Measurements from ENCODE around the gene SPPL3. TPM values are rescaled to one million over a fixed set of nuclear protein-coding genes. Genes with fewer than 3 reads are reported as not detected.

Gene SPPL3
- total and polyA plus RNA-seq, 2 experiments from 2014 or later = 10.9 to 27.8 TPM

GRCh38 chr12:120932956-120933526 lies 28.9 kb upstream of the SPPL3 start:
- H4K20me1 ChIP-seq (replicated peaks; ENCODE audit: insufficient read depth) = no peaks in the 10 kb centered on the region
- H3K4me3 Mint-ChIP-seq = no peak overlapping the region
- no peak overlapping the region for H3K27ac ChIP-seq (ENCODE audit: low read depth)

More at GRCh38 chr12:120932956-120933526, 28.9 kb upstream of the SPPL3 start:
- Histone ChIP-seq H3K4me1 (ENCODE audit: insufficient read depth) (0 out of 2 replicates have a peak, but pooled peaks cover 4% of the 10 kb centered on the region), H3K9me2 (ENCODE audit: insufficient read depth) (no peaks in the 10 kb centered on the region), H3K4me3 (no peak overlapping the region), H3K79me2 (replicated peaks; ENCODE audit: insufficient read depth) (no peaks in the 10 kb centered on the region), H3F3A (replicated peaks; ENCODE audit: low read depth) (no peaks in the 10 kb centered on the region), H3K36me3 (ENCODE audit: insufficient read depth) (no peaks in the 10 kb centered on the region), H2AFZ (no peak overlapping the region), H3K27me3 (ENCODE audit: insufficient read depth) (no peaks in the 10 kb centered on the region), H3K4me2 (no peak overlapping the region)
- H3K4me1 Mint-ChIP-seq = peaks cover 8% of the 10 kb centered on the region; the same call in 2 of the 3 replicates
- no peak for TF ChIP-seq CTCF (conservative IDR thresholded peaks at IDR 0.05; ENCODE audit: low read depth in 2 of 2)
- TF ChIP-seq STAT1 (IDR thresholded peaks at IDR 0.05; ENCODE audit: unreplicated experiment) = no peak
- TF ChIP-seq ZNF331 (CRISPR knock-in tag; IDR thresholded peaks at IDR 0.05; ENCODE audit: low read depth) = no peak
- TF ChIP-seq POLR2AphosphoS5 (IDR thresholded peaks at IDR 0.05; ENCODE audit: low read depth) = no peak
- no peak for TF ChIP-seq ETS1 (IDR thresholded peaks at IDR 0.05)
- TF ChIP-seq ZNF114 (CRISPR knock-in tag; IDR thresholded peaks at IDR 0.05) = no peak
- no peak for TF ChIP-seq REST (IDR thresholded peaks at IDR 0.05; ENCODE audit: unreplicated experiment)
- no peak for TF ChIP-seq NANOG (IDR thresholded peaks at IDR 0.05; ENCODE audit: borderline replicate concordance)
- TF ChIP-seq JUNB (IDR thresholded peaks at IDR 0.05; ENCODE audit: unreplicated experiment) = no peak
- ATAC-seq = no peak
- H3K27me3 Mint-ChIP-seq (ENCODE audit: insufficient read depth, low read depth, poor library complexity) = peaks cover 9% of the 10 kb centered on the region
- no peaks in the 10 kb centered on the region for H3K9me3 Mint-ChIP-seq
- no peaks in the 10 kb centered on the region for H3K36me3 Mint-ChIP-seq (ENCODE audit: low read depth)
- no peak overlapping the region for H3K27ac Mint-ChIP-seq
- DNase-seq (ENCODE audit: low spot score) = no peak

Measured in GM23338 (cell line).